Tibial nerve (tissue), 4 donors: ENCODE data around the gene ZNF407. TPM values are rescaled to one million over a fixed set of nuclear protein-coding genes. Genes with fewer than 3 reads are reported as not detected.

ENCODE experiments used
- DNase-seq, 2 donors: peaks; one replicate each; pipeline ENCODE4 v3.0.0-alpha.2; 2019; ENCODE audit warnings: low spot score in 2 of 2
- H3K27ac ChIP-seq, 4 donors: fragments of 200-600 bp; sonication (generic) in 3 of 4; one replicate each; pipeline ENCODE4 v1.5.1; 2017 to 2019; ENCODE audit warnings: mild to moderate bottlenecking in 1 of 4
- H3K27me3 ChIP-seq, 2 donors: fragments of 200-600 bp; sonication (generic) in 1 of 2; one replicate each; pipeline versions ENCODE4 v1.5.1 to v1.6.0; 2017 to 2019
- H3K36me3 ChIP-seq, 3 donors: fragments of 200-600 bp; sonication (generic); one replicate each; pipeline ENCODE4 v1.5.1; 2018 to 2019
- H3K4me1 ChIP-seq, 4 donors: fragments of 200-600 bp; sonication (generic) in 3 of 4; one replicate each; pipeline ENCODE4 v1.5.1; 2017 to 2019
- H3K4me3 ChIP-seq, 4 donors: fragments of 200-600 bp; sonication (generic) in 3 of 4; one replicate each; pipeline ENCODE4 v1.5.1; 2017 to 2019; ENCODE audit warnings: mild to moderate bottlenecking in 1 of 4, moderate library complexity in 1 of 4
- H3K9me3 ChIP-seq, 4 donors: fragments of 200-600 bp; sonication (generic) in 3 of 4; one replicate each; pipeline ENCODE4 v1.5.1; 2017 to 2019
- EP300 ChIP-seq, 2 donors: sonication (generic); formaldehyde crosslinking; IDR thresholded peaks; one replicate each; pipeline ENCODE4 v1.6.1; 2017; ENCODE audit warnings: antibody characterized with exemption in 2 of 2, mild to moderate bottlenecking in 1 of 2
- POLR2A ChIP-seq, 2 donors: fragments of 450-650 bp; IDR thresholded peaks; one replicate each; pipeline ENCODE4 v1.6.1; 2017; ENCODE audit warnings: antibody characterized with exemption in 2 of 2, mild to moderate bottlenecking in 2 of 2, moderate library complexity in 2 of 2
- WGBS, 2 donors: methylation state at CpG; one replicate each; pipeline ENCODE4 v1.1.5; 2018; 5-methylcytosine and 5-hydroxymethylcytosine counted together
- total RNA-seq, 4 donors: library from RNA; depleted of rRNA; stranded (reverse); fragments of >200 nt; gene quantifications; one replicate each; pipeline ENCODE4 v1.1.0, GENCODE V29; 2016
- TF ChIP-seq, protein P1 (sequence below), 5 experiments: fragments of 200-600 bp in 3 of 5; fragments of 450-650 bp in 2 of 5; sonication (generic) in 3 of 5; IDR thresholded peaks; one replicate each; pipeline ENCODE4 v1.5.1; 2016 to 2019; ENCODE audit warnings: antibody characterized with exemption in 5 of 5, mild to moderate bottlenecking in 3 of 5, moderate library complexity in 2 of 5

The ZNF407 gene
- total RNA-seq, 4 donors from 2014 or later, result 18.6 to 22.8 (median 19.6) TPM

GRCh38 chr18:74567822-74568221 lies 29.8 kb upstream of the ZNF407 start:
- no peaks in the 10 kb centered on the region for H3K27me3 ChIP-seq
- TF ChIP-seq EP300 (IDR thresholded peaks at IDR 0.05), result no peak
- TF ChIP-seq POLR2A (IDR thresholded peaks at IDR 0.05), result no peak
- TF ChIP-seq, protein P1, sequence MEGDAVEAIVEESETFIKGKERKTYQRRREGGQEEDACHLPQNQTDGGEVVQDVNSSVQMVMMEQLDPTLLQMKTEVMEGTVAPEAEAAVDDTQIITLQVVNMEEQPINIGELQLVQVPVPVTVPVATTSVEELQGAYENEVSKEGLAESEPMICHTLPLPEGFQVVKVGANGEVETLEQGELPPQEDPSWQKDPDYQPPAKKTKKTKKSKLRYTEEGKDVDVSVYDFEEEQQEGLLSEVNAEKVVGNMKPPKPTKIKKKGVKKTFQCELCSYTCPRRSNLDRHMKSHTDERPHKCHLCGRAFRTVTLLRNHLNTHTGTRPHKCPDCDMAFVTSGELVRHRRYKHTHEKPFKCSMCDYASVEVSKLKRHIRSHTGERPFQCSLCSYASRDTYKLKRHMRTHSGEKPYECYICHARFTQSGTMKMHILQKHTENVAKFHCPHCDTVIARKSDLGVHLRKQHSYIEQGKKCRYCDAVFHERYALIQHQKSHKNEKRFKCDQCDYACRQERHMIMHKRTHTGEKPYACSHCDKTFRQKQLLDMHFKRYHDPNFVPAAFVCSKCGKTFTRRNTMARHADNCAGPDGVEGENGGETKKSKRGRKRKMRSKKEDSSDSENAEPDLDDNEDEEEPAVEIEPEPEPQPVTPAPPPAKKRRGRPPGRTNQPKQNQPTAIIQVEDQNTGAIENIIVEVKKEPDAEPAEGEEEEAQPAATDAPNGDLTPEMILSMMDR (IDR thresholded peaks at IDR 0.05), result no peak
- H3K4me3 ChIP-seq, result no peak overlapping the region
- no peaks in the 10 kb centered on the region for H3K36me3 ChIP-seq
- no peaks in the 10 kb centered on the region for H3K4me1 ChIP-seq
- WGBS, 2 donors, result 62 to 70% methylated on average over 6 to 7 of the region's 7 CpGs
- no peak overlapping the region for H3K27ac ChIP-seq
- H3K9me3 ChIP-seq, result peaks cover 0 to 8% (median 0%) of the 10 kb centered on the region in 4 donors
- DNase-seq, result no peak

GRCh38 chr18:74569401-74569800 lies 28.3 kb upstream of the ZNF407 start:
- Histone ChIP-seq H3K4me1 (no peaks in the 10 kb centered on the region), H3K4me3 (no peak overlapping the region), H3K27ac (no peak overlapping the region), H3K9me3 (peaks cover 0 to 8% (median 0%) of the 10 kb centered on the region in 4 donors), H3K36me3 (no peaks in the 10 kb centered on the region), H3K27me3 (no peaks in the 10 kb centered on the region)
- 85 to 90% methylated on average over 4 of the region's 4 CpGs for WGBS, 2 donors
- TF ChIP-seq, protein P1 (IDR thresholded peaks at IDR 0.05), result no peak
- no peak for TF ChIP-seq EP300 (IDR thresholded peaks at IDR 0.05)
- TF ChIP-seq POLR2A (IDR thresholded peaks at IDR 0.05), result no peak
- no peak for DNase-seq

DNA sequence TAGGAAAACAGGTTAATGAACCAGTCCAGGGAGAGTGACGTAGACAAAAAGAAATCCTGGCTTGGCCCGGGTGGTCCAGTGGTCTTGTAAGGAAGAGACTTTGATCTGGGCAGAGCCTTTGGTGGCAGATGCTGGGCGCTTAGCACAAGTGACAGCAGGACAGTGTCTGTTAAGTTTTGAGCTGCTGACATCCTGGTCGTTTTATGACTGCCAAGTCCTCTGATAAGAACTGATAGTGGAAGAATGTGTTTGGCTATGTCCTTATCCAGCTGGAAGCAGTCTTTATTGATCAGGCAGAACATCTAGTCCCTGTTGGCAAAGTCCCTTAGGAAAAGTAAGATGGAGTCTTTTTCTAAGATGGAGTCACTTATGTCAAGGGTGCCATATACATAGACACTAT lies 27.4 kb upstream of the ZNF407 start:
- H3K36me3 ChIP-seq, result no peaks in the 10 kb centered on the region
- 67 to 70% methylated on average over 4 of the region's 4 CpGs for WGBS, 2 donors
- H3K27ac ChIP-seq, result no peak overlapping the region
- no peak overlapping the region for H3K4me3 ChIP-seq
- TF ChIP-seq EP300 (IDR thresholded peaks at IDR 0.05) (no peak), POLR2A (IDR thresholded peaks at IDR 0.05) (no peak)
- TF ChIP-seq, protein P1 (IDR thresholded peaks at IDR 0.05), result no peak
- H3K4me1 ChIP-seq, result no peaks in the 10 kb centered on the region
- H3K9me3 ChIP-seq, result peaks cover 0 to 8% (median 0%) of the 10 kb centered on the region in 4 donors
- no peaks in the 10 kb centered on the region for H3K27me3 ChIP-seq
- no peak for DNase-seq

- WGBS, 2 donors, result 90 to 93% methylated on average over 12 of the region's 12 CpGs
Observed at GRCh38 chr18:74571895-74572680, 25.6 kb upstream of the ZNF407 start.

DNA sequence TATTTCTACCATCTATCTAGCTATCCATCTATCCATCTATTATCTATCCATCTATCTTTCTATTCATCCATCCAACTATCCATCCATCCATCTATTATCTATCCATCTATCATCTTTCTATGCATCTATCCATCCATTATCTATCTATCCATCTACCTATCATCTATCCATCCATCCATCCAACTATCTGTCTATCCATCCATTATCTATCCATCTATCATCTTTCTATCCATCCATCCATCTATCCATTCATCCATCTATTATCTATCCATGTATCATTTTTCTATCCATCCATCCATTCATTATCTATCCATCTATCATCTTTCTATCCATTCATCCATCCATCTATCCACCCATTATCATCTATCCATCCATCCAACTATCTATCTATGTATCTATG lies 24.6 kb upstream of the ZNF407 start:
- TF ChIP-seq POLR2A (IDR thresholded peaks at IDR 0.05) (no peak), EP300 (IDR thresholded peaks at IDR 0.05) (no peak)
- TF ChIP-seq, protein P1 (IDR thresholded peaks at IDR 0.05), result no peak
- Histone ChIP-seq H3K4me1 (no peaks in the 10 kb centered on the region), H3K4me3 (no peak overlapping the region), H3K27ac (no peak overlapping the region), H3K36me3 (no peaks in the 10 kb centered on the region), H3K9me3 (no peaks in the 10 kb centered on the region), H3K27me3 (no peaks in the 10 kb centered on the region)
- no peak for DNase-seq

More at GRCh38 chr18:74571895-74572680, 25.6 kb upstream of the ZNF407 start:
- no peak overlapping the region for H3K4me3 ChIP-seq
- no peak for TF ChIP-seq POLR2A (IDR thresholded peaks at IDR 0.05)
- TF ChIP-seq, protein P1 (IDR thresholded peaks at IDR 0.05), result no peak
- TF ChIP-seq EP300 (IDR thresholded peaks at IDR 0.05), result no peak
- H3K27me3 ChIP-seq, result no peaks in the 10 kb centered on the region
- DNase-seq, result no peak
- no peaks in the 10 kb centered on the region for H3K36me3 ChIP-seq
- no peaks in the 10 kb centered on the region for H3K9me3 ChIP-seq
- H3K4me1 ChIP-seq, result no peaks in the 10 kb centered on the region
- H3K27ac ChIP-seq, result no peak overlapping the region
